ENCODE measurements around the gene TGM5. TPM values are rescaled to one million over a fixed set of nuclear protein-coding genes. Genes with fewer than 3 reads are reported as not detected.

TGM5 gene
- polyA plus RNA-seq, 1 experiment: not detected

- H3K27me3 ChIP-seq (ENCODE audit: control insufficient read depth, insufficient read depth, low read length): no peaks in the 10 kb centered on the region
- peak within 1 kb of the TSS; percentile 80 for H3K4me3 ChIP-seq (ENCODE audit: low read depth, low read length)
- TF ChIP-seq CTCF (IDR thresholded peaks at IDR 0.05; ENCODE audit: low read depth, low read length): peak; percentile 47
- H3K27ac ChIP-seq (ENCODE audit: low read depth, low read length): no peak within 1 kb of the TSS
- ChIA-PET CTCF (interaction anchor here (2.0 to 2.6 kb wide), 3 partner anchors 11 to 100 kb away, joined by 7 to 28 read pairs (median 8); no protein-coding TSS in a partner anchor), POLR2A (interaction anchor here (1.2 kb wide), 1 partner anchor 100 kb away, joined by 4 read pairs; no protein-coding TSS in a partner anchor)
- DNase-seq (ENCODE audit: low read depth, low spot score): no peak
- no peaks in the 10 kb centered on the region; the same call in 1 of the 2 replicates for H3K9me3 ChIP-seq (ENCODE audit: control insufficient read depth, insufficient read depth, low read length)
Observed at GRCh38 chr15:43185157-43186002, 81.3 kb downstream of the TGM5 start, which contains the start of gene CCNDBP1. CCNDBP1 (plus strand) TSS chr15:43185403; CDS start chr15:43185499, 96 bp downstream.

GRCh38 chr15:43184407-43185124 is 82.2 kb downstream of the TGM5 start:
- Histone ChIP-seq H3K4me3 (ENCODE audit: low read depth, low read length) (peak overlapping the region; percentile 80), H3K27me3 (ENCODE audit: control insufficient read depth, insufficient read depth, low read length) (no peaks in the 10 kb centered on the region), H3K27ac (ENCODE audit: low read depth, low read length) (no peak overlapping the region), H3K9me3 (ENCODE audit: control insufficient read depth, insufficient read depth, low read length) (no peaks in the 10 kb centered on the region; the same call in 1 of the 2 replicates)
- ChIA-PET POLR2A (interaction anchor here (1.0 to 1.2 kb wide), 2 partner anchors 101 to 230 kb away, joined by 3 to 4 read pairs; no protein-coding TSS in a partner anchor), CTCF (interaction anchor here (1.2 to 2.4 kb wide), 3 partner anchors 19 to 101 kb away, joined by 4 to 28 read pairs (median 9); no protein-coding TSS in a partner anchor)
- no peak for DNase-seq (ENCODE audit: low read depth, low spot score)
- no peak for TF ChIP-seq CTCF (IDR thresholded peaks at IDR 0.05; ENCODE audit: low read depth, low read length)

GRCh38 chr15:43183270-43183669 is 83.5 kb downstream of the TGM5 start:
- Histone ChIP-seq H3K27ac (ENCODE audit: low read depth, low read length) (no peak overlapping the region), H3K4me3 (ENCODE audit: low read depth, low read length) (no peak overlapping the region), H3K9me3 (ENCODE audit: control insufficient read depth, insufficient read depth, low read length) (no peaks in the 10 kb centered on the region; the same call in 1 of the 2 replicates), H3K27me3 (ENCODE audit: control insufficient read depth, insufficient read depth, low read length) (no peaks in the 10 kb centered on the region)
- ChIA-PET POLR2A (no interaction called here), CTCF (interaction anchor here (0.5 to 1.6 kb wide), 4 partner anchors 20 to 1220 kb away, joined by 3 to 9 read pairs (median 4); no protein-coding TSS in a partner anchor)
- DNase-seq (ENCODE audit: low read depth, low spot score): no peak
- no peak for TF ChIP-seq CTCF (IDR thresholded peaks at IDR 0.05; ENCODE audit: low read depth, low read length)

Small RNA genes within 50 kb of the gene (small RNA-seq; reads per million reads assigned to genes)
- gene RF00019 (ENCODE audit: insufficient read length, low read depth): not detected

Other genes starting within 250 kb of the TGM5 start
- gene UBR1, start 160.9 kb downstream of the TGM5 start, polyA plus RNA-seq (2011; rRNA removed): 13.4 and 18.4 TPM in 2 replicates
- 4.3 and 4.8 TPM in 2 replicates for gene TMEM62, start 133.3 kb downstream of the TGM5 start, polyA plus RNA-seq (2011; rRNA removed)
- gene CCNDBP1, start 81.5 kb downstream of the TGM5 start, polyA plus RNA-seq (2011; rRNA removed): 43.3 and 54.2 TPM in 2 replicates
- gene EPB42, start 45.9 kb downstream of the TGM5 start, polyA plus RNA-seq (2011; rRNA removed): not detected in 2 replicates
- not detected in 2 replicates for gene TGM7, start 35.3 kb upstream of the TGM5 start, polyA plus RNA-seq (2011; rRNA removed)
- 11.2 and 11.7 TPM in 2 replicates for gene LCMT2, start 63.6 kb upstream of the TGM5 start, polyA plus RNA-seq (2011; rRNA removed)
- 8.8 and 9.6 TPM in 2 replicates for gene ZSCAN29, start 104.1 kb upstream of the TGM5 start, polyA plus RNA-seq (2011; rRNA removed)
- 12.3 and 14.0 TPM in 2 replicates for gene TUBGCP4, start 104.2 kb upstream of the TGM5 start, polyA plus RNA-seq (2011; rRNA removed)
- 76.6 and 85.6 TPM in 2 replicates for gene TP53BP1, start 226.2 kb upstream of the TGM5 start, polyA plus RNA-seq (2011; rRNA removed)

Data from AG04450 (cell line).